ENCODE measurements around the gene HJV. TPM values are rescaled to one million over a fixed set of nuclear protein-coding genes. Genes with fewer than 3 reads are reported as not detected.

The HJV gene
- total and polyA plus RNA-seq, 2 of the 8 experiments (the other 6 are each of a cell fraction or from before 2014, with no cell fraction given) = 0.32 to 0.70 TPM

- TF ChIP-seq, protein P1, sequence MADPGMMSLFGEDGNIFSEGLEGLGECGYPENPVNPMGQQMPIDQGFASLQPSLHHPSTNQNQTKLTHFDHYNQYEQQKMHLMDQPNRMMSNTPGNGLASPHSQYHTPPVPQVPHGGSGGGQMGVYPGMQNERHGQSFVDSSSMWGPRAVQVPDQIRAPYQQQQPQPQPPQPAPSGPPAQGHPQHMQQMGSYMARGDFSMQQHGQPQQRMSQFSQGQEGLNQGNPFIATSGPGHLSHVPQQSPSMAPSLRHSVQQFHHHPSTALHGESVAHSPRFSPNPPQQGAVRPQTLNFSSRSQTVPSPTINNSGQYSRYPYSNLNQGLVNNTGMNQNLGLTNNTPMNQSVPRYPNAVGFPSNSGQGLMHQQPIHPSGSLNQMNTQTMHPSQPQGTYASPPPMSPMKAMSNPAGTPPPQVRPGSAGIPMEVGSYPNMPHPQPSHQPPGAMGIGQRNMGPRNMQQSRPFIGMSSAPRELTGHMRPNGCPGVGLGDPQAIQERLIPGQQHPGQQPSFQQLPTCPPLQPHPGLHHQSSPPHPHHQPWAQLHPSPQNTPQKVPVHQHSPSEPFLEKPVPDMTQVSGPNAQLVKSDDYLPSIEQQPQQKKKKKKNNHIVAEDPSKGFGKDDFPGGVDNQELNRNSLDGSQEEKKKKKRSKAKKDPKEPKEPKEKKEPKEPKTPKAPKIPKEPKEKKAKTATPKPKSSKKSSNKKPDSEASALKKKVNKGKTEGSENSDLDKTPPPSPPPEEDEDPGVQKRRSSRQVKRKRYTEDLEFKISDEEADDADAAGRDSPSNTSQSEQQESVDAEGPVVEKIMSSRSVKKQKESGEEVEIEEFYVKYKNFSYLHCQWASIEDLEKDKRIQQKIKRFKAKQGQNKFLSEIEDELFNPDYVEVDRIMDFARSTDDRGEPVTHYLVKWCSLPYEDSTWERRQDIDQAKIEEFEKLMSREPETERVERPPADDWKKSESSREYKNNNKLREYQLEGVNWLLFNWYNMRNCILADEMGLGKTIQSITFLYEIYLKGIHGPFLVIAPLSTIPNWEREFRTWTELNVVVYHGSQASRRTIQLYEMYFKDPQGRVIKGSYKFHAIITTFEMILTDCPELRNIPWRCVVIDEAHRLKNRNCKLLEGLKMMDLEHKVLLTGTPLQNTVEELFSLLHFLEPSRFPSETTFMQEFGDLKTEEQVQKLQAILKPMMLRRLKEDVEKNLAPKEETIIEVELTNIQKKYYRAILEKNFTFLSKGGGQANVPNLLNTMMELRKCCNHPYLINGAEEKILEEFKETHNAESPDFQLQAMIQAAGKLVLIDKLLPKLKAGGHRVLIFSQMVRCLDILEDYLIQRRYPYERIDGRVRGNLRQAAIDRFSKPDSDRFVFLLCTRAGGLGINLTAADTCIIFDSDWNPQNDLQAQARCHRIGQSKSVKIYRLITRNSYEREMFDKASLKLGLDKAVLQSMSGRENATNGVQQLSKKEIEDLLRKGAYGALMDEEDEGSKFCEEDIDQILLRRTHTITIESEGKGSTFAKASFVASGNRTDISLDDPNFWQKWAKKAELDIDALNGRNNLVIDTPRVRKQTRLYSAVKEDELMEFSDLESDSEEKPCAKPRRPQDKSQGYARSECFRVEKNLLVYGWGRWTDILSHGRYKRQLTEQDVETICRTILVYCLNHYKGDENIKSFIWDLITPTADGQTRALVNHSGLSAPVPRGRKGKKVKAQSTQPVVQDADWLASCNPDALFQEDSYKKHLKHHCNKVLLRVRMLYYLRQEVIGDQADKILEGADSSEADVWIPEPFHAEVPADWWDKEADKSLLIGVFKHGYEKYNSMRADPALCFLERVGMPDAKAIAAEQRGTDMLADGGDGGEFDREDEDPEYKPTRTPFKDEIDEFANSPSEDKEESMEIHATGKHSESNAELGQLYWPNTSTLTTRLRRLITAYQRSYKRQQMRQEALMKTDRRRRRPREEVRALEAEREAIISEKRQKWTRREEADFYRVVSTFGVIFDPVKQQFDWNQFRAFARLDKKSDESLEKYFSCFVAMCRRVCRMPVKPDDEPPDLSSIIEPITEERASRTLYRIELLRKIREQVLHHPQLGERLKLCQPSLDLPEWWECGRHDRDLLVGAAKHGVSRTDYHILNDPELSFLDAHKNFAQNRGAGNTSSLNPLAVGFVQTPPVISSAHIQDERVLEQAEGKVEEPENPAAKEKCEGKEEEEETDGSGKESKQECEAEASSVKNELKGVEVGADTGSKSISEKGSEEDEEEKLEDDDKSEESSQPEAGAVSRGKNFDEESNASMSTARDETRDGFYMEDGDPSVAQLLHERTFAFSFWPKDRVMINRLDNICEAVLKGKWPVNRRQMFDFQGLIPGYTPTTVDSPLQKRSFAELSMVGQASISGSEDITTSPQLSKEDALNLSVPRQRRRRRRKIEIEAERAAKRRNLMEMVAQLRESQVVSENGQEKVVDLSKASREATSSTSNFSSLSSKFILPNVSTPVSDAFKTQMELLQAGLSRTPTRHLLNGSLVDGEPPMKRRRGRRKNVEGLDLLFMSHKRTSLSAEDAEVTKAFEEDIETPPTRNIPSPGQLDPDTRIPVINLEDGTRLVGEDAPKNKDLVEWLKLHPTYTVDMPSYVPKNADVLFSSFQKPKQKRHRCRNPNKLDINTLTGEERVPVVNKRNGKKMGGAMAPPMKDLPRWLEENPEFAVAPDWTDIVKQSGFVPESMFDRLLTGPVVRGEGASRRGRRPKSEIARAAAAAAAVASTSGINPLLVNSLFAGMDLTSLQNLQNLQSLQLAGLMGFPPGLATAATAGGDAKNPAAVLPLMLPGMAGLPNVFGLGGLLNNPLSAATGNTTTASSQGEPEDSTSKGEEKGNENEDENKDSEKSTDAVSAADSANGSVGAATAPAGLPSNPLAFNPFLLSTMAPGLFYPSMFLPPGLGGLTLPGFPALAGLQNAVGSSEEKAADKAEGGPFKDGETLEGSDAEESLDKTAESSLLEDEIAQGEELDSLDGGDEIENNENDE (IDR thresholded peaks at IDR 0.05; ENCODE audit: insufficient replicate concordance, low read length) = no peak
- TF ChIP-seq SRF (IDR thresholded peaks at IDR 0.05; ENCODE audit: low read depth, low read length) (no peak), MAX (IDR thresholded peaks at IDR 0.05) (no peak)
Observed at GRCh38 chr1:146036241-146036964, 14.9 kb upstream of the HJV start (continued).
